Effector memory CD4-positive, alpha-beta T cell (primary cell): ENCODE results near the gene MRPS6.

Experiments used
- DNase-seq, 3 donors: peaks; one replicate each; pipeline ENCODE4 v3.0.0-alpha.2; 2020
- H3K27ac ChIP-seq: 2 replicates; pipeline ENCODE4 v1.7.0; 2013; ENCODE audit warnings: mild to moderate bottlenecking, low read length, moderate library complexity; ENCODE audit not compliant: insufficient read depth, poor library complexity, severe bottlenecking
- H3K27me3 ChIP-seq: replicated peaks from 2 replicates; pipeline ENCODE4 v1.7.0; 2013; ENCODE audit warnings: mild to moderate bottlenecking, low read length; ENCODE audit not compliant: insufficient read depth, control insufficient read depth, poor library complexity, severe bottlenecking
- H3K36me3 ChIP-seq: 2 replicates; pipeline ENCODE4 v1.7.0; 2013; ENCODE audit warnings: mild to moderate bottlenecking, low read length, moderate library complexity; ENCODE audit not compliant: control insufficient read depth, insufficient read depth
- H3K4me1 ChIP-seq: 2 replicates; pipeline ENCODE4 v1.7.0; 2013; ENCODE audit warnings: low read length, mild to moderate bottlenecking; ENCODE audit not compliant: control insufficient read depth, insufficient read depth, poor library complexity, severe bottlenecking
- H3K4me3 ChIP-seq: 2 replicates; pipeline ENCODE4 v1.7.0; 2013; ENCODE audit warnings: low read length, low read depth, mild to moderate bottlenecking; ENCODE audit not compliant: insufficient read depth, poor library complexity, severe bottlenecking
- H3K9me3 ChIP-seq: 2 replicates; pipeline ENCODE4 v1.7.0; 2013; ENCODE audit warnings: mild to moderate bottlenecking, low read length, moderate library complexity; ENCODE audit not compliant: control insufficient read depth

The MRPS6 gene

DNA sequence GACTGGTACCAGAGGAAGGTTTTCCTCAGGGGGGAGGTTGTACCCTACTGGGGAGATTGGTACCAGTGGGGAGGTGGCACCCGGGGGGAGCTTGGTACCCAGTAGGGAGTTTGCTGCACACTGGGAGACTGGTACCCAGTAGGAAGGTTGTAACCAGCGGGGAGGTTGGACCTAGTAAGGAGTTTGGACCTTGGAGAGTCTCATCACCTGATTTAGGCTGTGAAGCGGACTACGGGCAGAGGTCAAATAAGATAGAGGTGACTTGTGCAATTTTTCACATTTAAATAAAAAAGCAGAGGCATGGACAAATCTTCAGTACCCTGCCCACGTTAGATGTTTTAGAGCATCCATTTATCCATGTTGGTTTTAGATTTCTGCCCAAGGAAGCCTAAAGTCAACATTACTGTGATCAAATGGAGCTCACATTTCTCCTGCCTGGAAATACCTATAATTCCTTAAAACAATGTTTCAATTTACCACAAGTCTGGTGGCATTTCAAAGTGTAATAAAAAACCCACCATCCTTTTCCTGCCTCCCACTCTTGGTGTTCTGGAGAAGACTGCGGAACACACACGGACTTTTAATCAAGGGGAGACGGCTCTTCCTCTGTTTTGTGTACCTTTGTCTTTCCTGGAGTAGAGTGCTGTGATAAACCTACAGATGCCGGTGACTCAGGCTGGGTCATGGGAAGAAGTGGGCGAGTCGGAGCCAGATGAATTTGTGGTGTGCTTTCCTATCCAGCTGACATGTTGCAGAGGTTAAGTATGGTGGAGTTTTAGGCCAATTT is 36.2 kb upstream of the MRPS6 start:
- no peak for DNase-seq

DNA sequence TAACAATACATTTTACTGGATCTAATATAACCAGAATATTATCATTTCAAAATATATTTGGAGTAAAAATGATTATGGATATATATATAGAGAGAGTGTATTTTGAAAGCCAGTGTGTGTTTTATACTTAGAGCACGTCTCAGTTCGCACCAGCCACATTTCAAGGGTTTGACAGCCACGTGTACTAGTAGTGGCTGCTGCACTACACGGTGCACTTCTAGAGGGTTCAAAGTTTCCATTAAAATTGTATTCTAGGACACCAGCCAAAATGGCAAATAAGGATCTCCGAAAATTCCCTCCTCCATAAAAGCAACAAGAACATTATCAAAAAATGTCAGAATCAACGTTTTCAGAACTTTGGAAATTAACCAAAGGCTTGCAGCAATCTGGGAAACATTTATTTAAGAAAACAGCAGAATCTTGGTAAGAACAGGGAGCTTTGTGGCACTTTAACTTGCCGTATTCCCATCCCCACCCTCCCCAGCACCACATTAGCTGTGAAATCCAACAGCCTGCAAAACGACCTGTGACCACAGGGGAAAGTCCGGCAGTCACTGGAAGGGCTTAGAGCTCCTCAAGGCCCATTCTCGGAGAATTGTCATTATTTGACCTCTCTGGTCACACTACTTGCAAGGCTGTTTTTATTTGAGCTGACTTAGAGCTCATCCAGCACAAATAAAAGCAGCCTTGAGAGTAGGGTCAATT is 33.5 kb upstream of the MRPS6 start:
- no peak overlapping the region for H3K27ac ChIP-seq
- no peaks in the 10 kb centered on the region for H3K36me3 ChIP-seq
- H3K4me1 ChIP-seq, result no peaks in the 10 kb centered on the region
- no peaks in the 10 kb centered on the region for H3K27me3 ChIP-seq
- H3K4me3 ChIP-seq, result no peak overlapping the region
- no peaks in the 10 kb centered on the region for H3K9me3 ChIP-seq
- no peak for DNase-seq

More for the DNA sequence above, 36.2 kb upstream of the MRPS6 start:
- no peaks in the 10 kb centered on the region for H3K27me3 ChIP-seq
- no peaks in the 10 kb centered on the region for H3K36me3 ChIP-seq
- no peak overlapping the region for H3K27ac ChIP-seq
- no peak overlapping the region for H3K4me3 ChIP-seq
- no peaks in the 10 kb centered on the region for H3K4me1 ChIP-seq
- H3K9me3 ChIP-seq, result no peaks in the 10 kb centered on the region

DNA sequence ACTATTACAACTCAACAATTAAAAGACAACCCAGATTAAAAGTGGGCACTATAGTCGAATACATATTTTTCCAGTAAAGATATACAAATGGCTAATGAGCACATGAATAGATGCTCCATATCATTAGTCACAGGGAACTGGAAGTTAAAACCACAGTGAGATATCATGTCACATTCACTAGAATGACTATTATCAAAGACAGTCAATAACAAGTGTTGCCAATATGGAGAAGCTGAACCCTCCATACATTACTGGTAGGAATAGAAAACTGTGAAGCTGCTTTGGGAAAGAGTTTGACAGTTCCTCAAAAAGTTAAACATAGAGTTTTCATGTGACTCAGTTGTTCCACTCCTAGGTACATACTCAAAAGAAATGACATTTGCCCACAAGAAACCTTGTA is 30.6 kb upstream of the MRPS6 start:
- Histone ChIP-seq H3K27me3 (no peaks in the 10 kb centered on the region), H3K4me3 (no peak overlapping the region), H3K4me1 (peaks cover 5% of the 10 kb centered on the region), H3K36me3 (no peaks in the 10 kb centered on the region), H3K9me3 (no peaks in the 10 kb centered on the region), H3K27ac (no peak overlapping the region)
- DNase-seq, result no peak

DNA sequence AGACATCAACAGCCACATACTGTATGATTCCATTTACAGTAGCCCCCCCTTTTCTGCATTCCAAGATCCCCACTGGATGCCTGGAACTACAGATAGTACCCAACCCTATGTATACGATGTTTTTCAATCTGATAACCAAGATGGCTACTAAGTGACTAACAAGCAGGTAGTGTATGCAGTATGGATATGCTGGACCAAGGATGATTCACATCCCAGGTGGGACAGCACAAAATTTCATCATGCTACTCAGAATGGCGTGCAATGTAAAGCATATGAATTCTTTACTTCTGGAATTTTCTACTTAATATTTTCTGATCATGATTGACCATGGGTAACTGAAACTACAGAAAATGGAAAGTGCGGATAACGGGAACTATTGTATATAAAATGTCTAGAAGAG is 30.0 kb upstream of the MRPS6 start:
- Histone ChIP-seq H3K27me3 (no peaks in the 10 kb centered on the region), H3K36me3 (no peaks in the 10 kb centered on the region), H3K4me1 (peaks cover 5% of the 10 kb centered on the region), H3K4me3 (no peak overlapping the region), H3K9me3 (no peaks in the 10 kb centered on the region), H3K27ac (no peak overlapping the region)
- DNase-seq, result no peak

DNA sequence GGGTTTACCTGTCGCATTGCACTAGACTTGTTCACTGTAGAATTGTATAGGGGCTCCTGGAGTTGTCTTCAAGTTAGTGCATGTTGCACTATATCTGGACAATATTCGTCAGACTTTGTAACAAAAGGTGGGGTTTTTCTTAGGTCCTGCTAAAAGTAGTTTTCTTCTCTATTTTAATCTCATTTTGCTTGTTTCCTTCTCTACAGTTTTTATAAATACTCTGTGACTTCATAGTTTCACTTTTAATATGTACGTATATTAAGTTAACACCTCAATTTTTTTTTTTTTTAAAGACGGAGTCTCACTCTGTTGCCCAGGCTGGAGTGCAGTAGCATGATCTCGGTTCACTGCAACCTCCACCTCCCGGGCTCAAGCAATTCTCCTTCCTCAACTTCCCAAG is 26.5 kb upstream of the MRPS6 start:
- DNase-seq, result no peak
- no peak overlapping the region for H3K4me3 ChIP-seq

DNA sequence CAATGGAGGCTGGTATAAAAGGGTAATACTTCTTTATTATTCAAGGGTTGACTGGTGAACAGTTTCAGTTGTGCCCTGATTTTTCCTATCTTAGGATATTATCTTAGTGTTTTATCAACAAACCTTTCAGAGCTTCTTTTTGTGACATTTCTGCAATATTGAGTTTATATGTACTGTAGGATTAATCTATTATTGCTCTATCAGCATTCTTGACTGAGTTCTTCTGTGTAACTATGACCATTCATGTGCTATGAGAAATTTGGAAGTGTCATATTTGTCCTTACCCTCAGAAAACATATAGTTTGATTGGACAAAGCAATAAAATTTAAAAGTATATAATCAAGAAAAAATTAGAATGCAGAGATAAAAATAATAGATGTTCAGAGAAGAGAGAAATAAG is 25.5 kb upstream of the MRPS6 start:
- Histone ChIP-seq H3K4me1 (peaks cover 5% of the 10 kb centered on the region), H3K27ac (no peak overlapping the region), H3K27me3 (no peaks in the 10 kb centered on the region), H3K4me3 (no peak overlapping the region), H3K36me3 (no peaks in the 10 kb centered on the region), H3K9me3 (no peaks in the 10 kb centered on the region)
- no peak for DNase-seq

More for the DNA sequence above, 26.5 kb upstream of the MRPS6 start:
- H3K9me3 ChIP-seq, result no peaks in the 10 kb centered on the region
- H3K27me3 ChIP-seq, result no peaks in the 10 kb centered on the region
- H3K4me1 ChIP-seq, result peaks cover 5% of the 10 kb centered on the region
- H3K27ac ChIP-seq, result no peak overlapping the region
- no peaks in the 10 kb centered on the region for H3K36me3 ChIP-seq

DNA sequence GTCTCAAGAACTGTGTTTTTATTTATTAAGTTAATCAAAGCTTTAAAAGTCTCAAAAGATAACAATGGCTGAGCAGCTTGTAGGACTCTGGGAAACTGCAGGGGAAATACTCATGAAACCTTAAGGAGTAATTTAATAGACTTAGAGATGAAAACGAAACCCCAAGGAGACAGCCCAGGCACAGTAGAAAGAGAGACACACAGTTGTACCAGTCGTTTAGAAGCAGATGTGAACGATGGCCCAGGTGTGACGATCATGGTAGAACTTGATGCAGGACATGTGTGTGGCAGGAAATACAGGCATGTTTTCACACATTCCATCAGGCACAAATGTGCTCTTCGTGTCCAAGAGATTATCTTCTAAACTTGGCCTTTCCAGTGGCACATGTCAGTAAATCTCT is 21.2 kb upstream of the MRPS6 start:
- H3K36me3 ChIP-seq, result no peaks in the 10 kb centered on the region

DNA sequence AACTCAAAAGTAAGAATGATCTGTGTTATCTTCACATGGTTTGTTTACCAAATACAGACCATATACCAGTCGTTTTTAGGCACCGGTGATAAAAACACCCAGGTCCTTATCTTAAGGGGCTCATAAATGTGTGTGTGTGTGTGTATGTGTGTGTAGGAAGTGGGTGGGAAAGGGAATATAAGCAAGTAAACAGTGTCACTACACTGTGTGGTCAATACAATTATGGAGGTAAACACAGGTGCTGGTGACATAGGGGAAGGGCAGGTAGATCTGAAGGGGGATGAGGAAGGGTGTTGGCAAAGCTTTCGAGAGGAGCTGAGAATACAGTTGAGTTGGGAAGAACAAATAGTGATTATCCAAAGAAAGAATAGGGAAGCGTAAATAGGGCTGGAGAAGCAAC is 19.1 kb upstream of the MRPS6 start:
- no peaks in the 10 kb centered on the region for H3K9me3 ChIP-seq
- no peak for DNase-seq
- no peaks in the 10 kb centered on the region for H3K27me3 ChIP-seq
- H3K4me1 ChIP-seq, result no peaks in the 10 kb centered on the region
- no peaks in the 10 kb centered on the region for H3K36me3 ChIP-seq
- H3K4me3 ChIP-seq, result no peak overlapping the region
- H3K27ac ChIP-seq, result no peak overlapping the region

More for the DNA sequence above, 21.2 kb upstream of the MRPS6 start:
- no peaks in the 10 kb centered on the region for H3K27me3 ChIP-seq
- DNase-seq, result no peak
- H3K9me3 ChIP-seq, result no peaks in the 10 kb centered on the region
- H3K4me1 ChIP-seq, result no peaks in the 10 kb centered on the region
- H3K27ac ChIP-seq, result no peak overlapping the region
- no peak overlapping the region for H3K4me3 ChIP-seq

DNA sequence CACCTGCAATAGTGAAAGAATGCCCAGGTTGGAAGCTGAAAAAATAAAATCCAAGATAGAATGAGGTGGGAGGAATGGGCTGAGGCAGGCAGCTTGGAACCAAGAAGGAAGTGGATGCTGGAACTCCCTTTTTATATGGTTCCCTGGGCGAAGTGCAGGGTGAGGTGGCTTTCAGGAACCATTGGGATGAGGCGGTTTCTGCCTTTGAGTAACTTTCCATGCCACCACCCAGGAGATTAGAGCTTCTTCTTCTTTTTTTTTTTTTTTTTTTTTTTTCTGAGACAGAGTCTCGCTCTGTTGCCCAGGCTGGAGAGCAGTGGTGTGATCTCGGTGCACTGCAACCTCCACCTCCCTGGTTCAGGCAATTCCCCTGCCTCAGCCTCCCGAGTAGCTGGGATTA is 17.8 kb upstream of the MRPS6 start:
- Histone ChIP-seq H3K36me3 (no peaks in the 10 kb centered on the region), H3K27ac (no peak overlapping the region), H3K4me3 (no peak overlapping the region), H3K9me3 (no peaks in the 10 kb centered on the region), H3K4me1 (no peaks in the 10 kb centered on the region), H3K27me3 (no peaks in the 10 kb centered on the region)
- no peak for DNase-seq

DNA sequence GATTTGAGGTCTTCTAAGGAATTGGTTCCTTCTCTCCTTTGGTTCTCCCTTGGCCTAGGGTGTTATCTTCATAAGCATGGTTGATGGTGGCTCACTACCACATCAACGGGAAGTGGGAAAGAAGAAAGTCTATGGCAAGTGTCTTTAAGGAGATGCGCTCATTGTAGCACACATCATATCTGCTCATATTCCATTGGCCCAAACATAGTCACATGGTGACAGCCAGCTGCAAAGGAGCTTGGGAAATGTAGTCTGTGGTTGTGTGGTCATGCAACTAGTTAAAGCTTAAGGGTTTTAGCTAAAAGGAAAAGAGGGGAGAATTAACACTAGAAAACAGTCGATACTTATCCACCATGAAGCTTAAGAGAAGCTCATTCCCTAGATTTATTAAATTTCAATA is 11.4 kb upstream of the MRPS6 start:
- Histone ChIP-seq H3K27me3 (no peaks in the 10 kb centered on the region), H3K9me3 (no peaks in the 10 kb centered on the region), H3K4me1 (no peaks in the 10 kb centered on the region), H3K4me3 (no peak overlapping the region), H3K36me3 (no peaks in the 10 kb centered on the region), H3K27ac (no peak overlapping the region)
- no peak for DNase-seq
